ENCODE results near the gene SCD5. TPM values are rescaled to one million over a fixed set of nuclear protein-coding genes. Genes with fewer than 3 reads are reported as not detected.

The SCD5 gene
- total and polyA plus RNA-seq, 3 donors from 2014 or later, result 76.4 to 161 (median 149) TPM

- Histone ChIP-seq H3K4me3 (no peak overlapping the region), H3K4me1 (no peaks in the 10 kb centered on the region), H3K27ac (no peak overlapping the region), H3K36me3 (ENCODE audit: low read depth, missing control alignments) (no peaks in the 10 kb centered on the region), H3K27me3 (no peaks in the 10 kb centered on the region), H3K9me3 (no peaks in the 10 kb centered on the region)
- no peak for DNase-seq
- TF ChIP-seq, protein P1, sequence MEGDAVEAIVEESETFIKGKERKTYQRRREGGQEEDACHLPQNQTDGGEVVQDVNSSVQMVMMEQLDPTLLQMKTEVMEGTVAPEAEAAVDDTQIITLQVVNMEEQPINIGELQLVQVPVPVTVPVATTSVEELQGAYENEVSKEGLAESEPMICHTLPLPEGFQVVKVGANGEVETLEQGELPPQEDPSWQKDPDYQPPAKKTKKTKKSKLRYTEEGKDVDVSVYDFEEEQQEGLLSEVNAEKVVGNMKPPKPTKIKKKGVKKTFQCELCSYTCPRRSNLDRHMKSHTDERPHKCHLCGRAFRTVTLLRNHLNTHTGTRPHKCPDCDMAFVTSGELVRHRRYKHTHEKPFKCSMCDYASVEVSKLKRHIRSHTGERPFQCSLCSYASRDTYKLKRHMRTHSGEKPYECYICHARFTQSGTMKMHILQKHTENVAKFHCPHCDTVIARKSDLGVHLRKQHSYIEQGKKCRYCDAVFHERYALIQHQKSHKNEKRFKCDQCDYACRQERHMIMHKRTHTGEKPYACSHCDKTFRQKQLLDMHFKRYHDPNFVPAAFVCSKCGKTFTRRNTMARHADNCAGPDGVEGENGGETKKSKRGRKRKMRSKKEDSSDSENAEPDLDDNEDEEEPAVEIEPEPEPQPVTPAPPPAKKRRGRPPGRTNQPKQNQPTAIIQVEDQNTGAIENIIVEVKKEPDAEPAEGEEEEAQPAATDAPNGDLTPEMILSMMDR (IDR thresholded peaks at IDR 0.05), result no peak
- TF ChIP-seq POLR2A (IDR thresholded peaks at IDR 0.05), result no peak
- 66 to 72% methylated on average over 8 of the region's 8 CpGs for WGBS, 2 donors
- intact Hi-C loops (cut with DNase I; ENCODE audit: low total_unique reads), result no loop called here
These were observed 212.7 kb downstream of the SCD5 start for GRCh38 chr4:82585690-82586435.

- TF ChIP-seq, protein P1 (IDR thresholded peaks at IDR 0.05), result no peak
- TF ChIP-seq POLR2A (IDR thresholded peaks at IDR 0.05), result no peak
- H3K36me3 ChIP-seq (ENCODE audit: low read depth, missing control alignments), result no peaks in the 10 kb centered on the region
- no peak for DNase-seq
- H3K4me3 ChIP-seq, result no peak overlapping the region
- intact Hi-C loops (cut with DNase I; ENCODE audit: low total_unique reads), result no loop called here
- H3K4me1 ChIP-seq, result no peaks in the 10 kb centered on the region
- H3K27me3 ChIP-seq, result no peaks in the 10 kb centered on the region
- no peaks in the 10 kb centered on the region for H3K9me3 ChIP-seq
- 67 to 73% methylated on average over 3 of the region's 3 CpGs for WGBS, 2 donors
- no peak overlapping the region for H3K27ac ChIP-seq
These were observed 213.7 kb downstream of the SCD5 start for GRCh38 chr4:82584931-82585330.

DNA sequence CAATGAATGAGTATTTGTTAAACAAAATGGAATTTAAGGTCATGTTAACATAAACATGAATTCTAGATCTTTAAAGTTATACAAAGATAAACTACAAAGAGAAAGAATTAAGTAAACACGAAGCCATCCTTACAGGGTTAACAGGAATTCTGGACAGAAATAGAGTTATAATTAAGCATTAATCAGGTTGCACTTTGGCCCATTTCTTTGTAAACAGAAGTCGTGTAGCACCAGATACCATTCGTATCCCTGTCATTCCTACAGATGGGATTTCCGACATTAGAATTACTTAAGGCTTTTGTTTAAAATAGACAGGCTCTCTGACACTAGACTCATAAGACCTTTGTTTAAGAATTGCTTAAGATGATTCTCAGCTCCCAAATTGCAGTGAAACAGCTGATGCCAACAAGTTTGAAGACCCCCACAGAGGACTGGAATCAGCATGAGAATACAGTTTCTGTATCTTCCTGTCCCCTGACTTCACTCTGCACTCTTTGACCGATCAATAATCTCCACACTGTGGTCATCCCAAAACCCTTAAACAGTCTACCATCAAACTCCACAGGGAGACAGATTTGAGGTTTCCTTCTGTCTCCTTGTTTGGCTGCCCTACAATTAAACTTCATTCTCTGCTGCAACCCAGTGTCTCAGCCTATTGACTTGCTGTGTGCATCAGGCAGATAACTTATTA, 214.6 kb downstream of the SCD5 start:
- Histone ChIP-seq H3K27me3 (no peaks in the 10 kb centered on the region), H3K9me3 (no peaks in the 10 kb centered on the region), H3K4me3 (no peak overlapping the region), H3K27ac (no peak overlapping the region), H3K36me3 (ENCODE audit: low read depth, missing control alignments) (no peaks in the 10 kb centered on the region), H3K4me1 (no peaks in the 10 kb centered on the region)
- 83 to 88% methylated on average over 5 of the region's 5 CpGs for WGBS, 2 donors
- no peak for TF ChIP-seq POLR2A (IDR thresholded peaks at IDR 0.05)
- TF ChIP-seq, protein P1 (IDR thresholded peaks at IDR 0.05), result no peak
- no peak for DNase-seq
- intact Hi-C loops (cut with DNase I; ENCODE audit: low total_unique reads), result no loop called here

DNA sequence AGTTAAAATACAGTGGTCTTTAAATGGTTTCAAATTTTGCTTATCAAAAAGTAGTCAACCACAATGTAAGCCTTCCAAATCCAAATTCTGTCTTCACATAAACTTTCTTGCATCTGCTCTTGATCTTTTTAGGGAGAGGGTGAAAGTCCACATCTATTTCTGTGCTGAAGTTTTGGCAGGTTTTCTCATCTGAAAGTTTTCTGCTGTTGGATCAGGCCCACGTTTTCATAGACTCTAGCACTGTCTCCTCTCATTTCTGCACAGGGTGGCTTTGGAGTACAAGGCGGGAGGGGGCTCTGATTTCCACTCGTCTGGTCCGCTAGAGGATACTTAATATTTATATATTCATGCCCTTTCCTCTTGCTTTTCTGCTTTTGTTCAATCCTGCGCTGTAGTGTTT, 218.7 kb downstream of the SCD5 start:
- H3K4me3 ChIP-seq, result no peak overlapping the region
- no peaks in the 10 kb centered on the region for H3K27me3 ChIP-seq
- no peak for DNase-seq
- H3K9me3 ChIP-seq, result no peaks in the 10 kb centered on the region
- TF ChIP-seq, protein P1 (IDR thresholded peaks at IDR 0.05), result no peak
- TF ChIP-seq POLR2A (IDR thresholded peaks at IDR 0.05), result no peak
- intact Hi-C loops (cut with DNase I; ENCODE audit: low total_unique reads), result no loop called here
- no peaks in the 10 kb centered on the region for H3K36me3 ChIP-seq (ENCODE audit: low read depth, missing control alignments)
- H3K27ac ChIP-seq, result no peak overlapping the region
- WGBS, 2 donors, result 61 to 65% methylated on average over 5 of the region's 5 CpGs
- no peaks in the 10 kb centered on the region for H3K4me1 ChIP-seq

MicroRNAs within 50 kb of the gene (microRNA counts, 767-probe panel; counts per million panel counts)
- microRNA hsa-miR-575, result 0 to 152 counts per million in 2 donors

Small RNA genes lying within 50 kb of the gene (microRNA-seq; reads per million reads assigned to microRNA genes)
- gene MIR575 (ENCODE audit: borderline number of aligned reads in 2 of 2, borderline replicate concordance in 1 of 2), result 0 reads per million in 2 donors

Small RNA genes lying within 50 kb of the gene (small RNA-seq; reads per million reads assigned to genes)
- gene MIR575, result 0 reads per million in 2 donors

Other genes with a start within 250 kb of the SCD5 start
- gene TMEM150C, start 236.8 kb downstream of the SCD5 start, total RNA-seq, result 10 to 100 TPM in 1 of 2 donors, 1 to 10 TPM in 1; 7.2 to 11.4 TPM
- gene TMEM150C, start 236.8 kb downstream of the SCD5 start, polyA plus RNA-seq (ENCODE audit: insufficient read depth, low read depth, low replicate concordance), result 7.7 TPM
- gene SEC31A, start 92.4 kb upstream of the SCD5 start, total RNA-seq, result 100 to 1,000 TPM; 168 to 191 TPM
- gene SEC31A, start 92.4 kb upstream of the SCD5 start, polyA plus RNA-seq (ENCODE audit: insufficient read depth, low read depth, low replicate concordance), result 131 TPM
- gene THAP9, start 101.9 kb upstream of the SCD5 start, total RNA-seq, result 10 to 100 TPM; 21.7 to 29.0 TPM
- 18.0 TPM for gene THAP9, start 101.9 kb upstream of the SCD5 start, polyA plus RNA-seq (ENCODE audit: insufficient read depth, low read depth, low replicate concordance)
- gene LIN54, start 212.0 kb upstream of the SCD5 start, total RNA-seq, result 10 to 100 TPM; 14.5 to 14.6 TPM
- 13.2 TPM for gene LIN54, start 212.0 kb upstream of the SCD5 start, polyA plus RNA-seq (ENCODE audit: insufficient read depth, low read depth, low replicate concordance)
- gene COPS4, start 236.4 kb upstream of the SCD5 start, total RNA-seq, result 100 to 1,000 TPM in 1 of 2 donors, 10 to 100 TPM in 1; 73.2 to 100 TPM
- 87.6 TPM for gene COPS4, start 236.4 kb upstream of the SCD5 start, polyA plus RNA-seq (ENCODE audit: insufficient read depth, low read depth, low replicate concordance)